GM19193 (cell line): ENCODE measurements around the gene MC5R.

Source experiments
- POLR2A ChIP-seq: IDR thresholded peaks from 4 replicates; pipeline ENCODE4 v1.6.1; 2011; ENCODE audit not compliant: insufficient read depth, insufficient read length; ENCODE audit errors: extremely low read depth

MC5R gene

GRCh38 chr18:13823707-13824395, at the start of gene MC5R:
MC5R (plus strand) TSS chr18:13824149; CDS start chr18:13825766, 1,617 bp downstream.
- TF ChIP-seq POLR2A: no peak

DNA sequence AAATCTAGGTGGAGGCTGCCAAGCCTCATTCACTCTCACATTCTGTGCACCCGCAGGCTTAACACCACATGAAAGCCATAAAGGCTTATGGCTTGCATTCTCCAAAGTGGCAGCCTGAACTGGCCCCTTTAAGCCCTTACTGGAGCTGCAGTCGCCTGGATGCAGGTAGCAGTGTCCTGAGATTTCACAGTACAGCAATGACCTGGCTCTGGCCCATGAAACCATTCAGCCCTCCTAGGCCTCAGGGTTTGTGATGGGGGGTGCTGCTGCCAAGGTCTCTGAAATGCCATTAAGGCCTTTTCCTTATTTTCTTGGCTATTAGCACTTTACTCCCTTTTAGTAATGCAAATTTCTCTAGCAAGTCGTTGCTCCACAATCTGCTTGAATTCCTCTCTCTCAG, 48.9 kb upstream of the MC5R start:
- no peak for TF ChIP-seq POLR2A

GRCh38 chr18:13791181-13791580, 32.8 kb upstream of the MC5R start:
- TF ChIP-seq POLR2A: no peak

DNA sequence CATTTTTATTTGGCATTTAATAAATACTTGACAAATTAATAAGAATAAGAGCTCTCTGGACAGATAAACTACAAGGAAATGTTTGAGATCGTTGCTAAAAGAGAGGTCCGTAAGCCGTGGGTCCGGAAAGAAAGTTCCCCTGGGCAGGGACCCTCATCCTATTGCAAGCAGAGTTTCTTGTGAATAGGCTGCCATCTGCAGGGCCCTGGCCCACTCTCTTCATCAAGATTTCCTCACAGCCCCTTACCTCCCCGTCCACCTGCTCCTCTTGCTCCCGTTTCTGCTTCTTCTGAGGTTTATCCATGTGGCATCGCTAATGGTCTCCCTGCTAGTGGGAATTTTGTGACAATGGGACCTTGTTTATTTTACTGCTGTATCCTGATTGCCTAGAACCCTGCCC, 30.1 kb upstream of the MC5R start:
- no peak for TF ChIP-seq POLR2A

- no peak for TF ChIP-seq POLR2A
Measured at GRCh38 chr18:13796515-13796914, 27.4 kb upstream of the MC5R start.

DNA sequence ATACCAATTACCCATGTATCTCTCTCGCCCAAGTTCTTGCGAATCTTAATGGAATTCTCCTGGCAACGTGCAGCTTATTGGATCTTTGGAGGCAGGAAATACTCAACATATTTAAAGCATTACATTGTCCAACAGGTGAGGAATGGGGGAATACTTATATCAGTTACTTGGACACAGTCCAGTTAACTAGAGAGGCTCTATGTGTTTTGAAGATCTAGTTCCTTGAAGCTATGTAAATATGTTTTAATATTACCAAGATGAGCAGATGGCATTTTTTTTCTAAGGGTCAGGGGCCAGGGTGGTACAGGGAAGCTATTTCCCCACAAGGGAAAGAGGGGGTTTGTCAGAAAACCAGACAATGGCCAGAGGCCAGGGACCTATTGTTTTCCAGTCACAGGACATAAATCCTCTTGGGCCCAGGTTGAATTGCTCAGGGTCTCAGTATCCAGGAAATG, 26.8 kb upstream of the MC5R start:
- TF ChIP-seq POLR2A: no peak

DNA sequence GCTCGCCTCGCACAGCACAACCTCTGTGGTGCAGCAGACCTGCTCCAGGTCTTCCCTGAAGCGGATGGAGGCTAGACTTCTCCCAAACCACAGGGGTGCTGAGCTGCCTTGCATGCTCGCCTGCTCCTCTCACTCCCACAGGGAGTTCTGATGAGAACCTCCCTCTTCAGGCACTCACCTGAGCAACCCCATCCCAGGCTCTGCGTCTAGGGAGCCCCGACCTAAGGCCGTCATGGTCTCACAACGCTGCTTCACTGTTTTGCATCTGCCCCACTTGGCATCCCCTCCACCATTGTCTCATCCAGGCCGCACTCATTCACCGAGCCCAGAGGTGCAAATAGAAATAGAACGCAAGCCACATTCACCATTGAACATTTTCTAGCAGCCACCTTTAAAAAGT, 24.6 kb upstream of the MC5R start:
- TF ChIP-seq POLR2A: no peak

DNA sequence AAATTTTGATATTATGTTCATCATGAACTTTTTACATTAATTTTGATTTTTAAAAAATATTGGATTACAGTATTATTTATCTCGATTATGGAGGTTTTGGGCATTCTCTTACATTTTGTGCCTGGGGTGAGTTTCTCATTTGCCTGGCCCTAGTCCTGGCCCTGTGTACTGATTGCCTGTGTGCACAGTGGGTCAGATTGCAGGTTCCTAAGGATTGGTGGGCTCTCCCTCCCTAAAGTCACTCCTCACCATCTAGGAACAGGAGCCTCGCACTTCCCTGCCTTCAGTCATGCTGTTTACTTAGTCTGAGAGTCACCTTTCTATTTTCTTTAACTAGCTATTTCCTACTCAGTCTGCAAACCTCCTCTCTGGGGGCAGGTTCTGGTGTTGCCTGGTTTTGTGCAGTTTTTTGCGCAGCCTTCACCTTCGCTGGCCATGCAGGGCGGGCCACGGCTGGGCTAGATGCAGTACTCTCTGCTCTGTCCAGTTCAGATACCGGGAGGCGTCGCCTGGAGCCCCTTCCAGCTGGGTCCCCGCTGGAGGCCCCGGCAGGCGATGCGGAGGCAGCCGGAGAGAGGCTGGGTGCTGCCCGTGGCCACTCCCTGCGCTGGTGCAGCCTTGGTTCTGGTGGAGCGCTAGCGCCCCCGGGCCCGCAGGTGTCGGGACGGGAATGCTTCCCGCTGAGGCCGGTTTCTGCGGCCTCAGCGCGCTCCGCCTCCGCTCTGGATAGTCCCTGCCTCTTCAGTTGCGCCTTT, 23.3 kb upstream of the MC5R start:
- no peak for TF ChIP-seq POLR2A

- TF ChIP-seq POLR2A: no peak
Measured at GRCh38 chr18:13801260-13801601, 22.7 kb upstream of the MC5R start.

GRCh38 chr18:13804305-13804704, 19.6 kb upstream of the MC5R start:
- no peak for TF ChIP-seq POLR2A

- no peak for TF ChIP-seq POLR2A
Measured at GRCh38 chr18:13808294-13809042, 15.5 kb upstream of the MC5R start.

DNA sequence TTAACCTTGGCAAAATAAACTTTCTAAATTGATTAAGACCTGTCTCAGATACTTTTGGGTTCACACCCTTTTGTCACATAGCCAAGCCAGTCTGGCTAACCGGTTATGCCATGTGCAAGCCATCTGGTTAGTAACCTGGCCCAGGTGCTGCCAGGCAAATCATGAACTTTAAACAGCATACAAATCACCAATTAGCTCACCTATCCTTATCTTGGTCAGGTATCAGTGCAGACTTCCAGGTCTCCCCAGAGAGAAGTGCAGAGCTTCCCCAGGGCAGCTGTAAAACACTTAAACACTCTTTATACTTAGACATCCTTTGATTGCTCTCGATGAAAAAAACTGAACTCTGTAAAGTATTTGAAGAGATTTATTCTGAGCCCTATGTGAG, 14.9 kb upstream of the MC5R start:
- TF ChIP-seq POLR2A: no peak

GRCh38 chr18:13809531-13810255, 14.3 kb upstream of the MC5R start:
- TF ChIP-seq POLR2A: no peak

- no peak for TF ChIP-seq POLR2A
Measured at GRCh38 chr18:13810950-13811485, 12.9 kb upstream of the MC5R start.

GRCh38 chr18:13811993-13812392, 12.0 kb upstream of the MC5R start:
- TF ChIP-seq POLR2A: no peak
